ENCODE data around the gene TEX264.

TEX264 gene

GRCh38 chr3:51622868-51623267, 48.2 kb upstream of the TEX264 start:
- no peak for TF ChIP-seq POU6F1 (CRISPR knock-in tag; IDR thresholded peaks at IDR 0.05; ENCODE audit: borderline replicate concordance, low read depth)
- no peak for TF ChIP-seq OSR1 (CRISPR knock-in tag; IDR thresholded peaks at IDR 0.05)
- no peak for TF ChIP-seq CREB5 (CRISPR knock-in tag; IDR thresholded peaks at IDR 0.05; ENCODE audit: low read depth)
- no peak for TF ChIP-seq ARNTL (CRISPR knock-in tag; IDR thresholded peaks at IDR 0.05; ENCODE audit: borderline replicate concordance, low read depth)
- no peak for TF ChIP-seq ISL1 (CRISPR knock-in tag; IDR thresholded peaks at IDR 0.05)
- no peak for TF ChIP-seq PPARA (CRISPR knock-in tag; IDR thresholded peaks at IDR 0.05; ENCODE audit: borderline replicate concordance)
- no peak for TF ChIP-seq CSRNP3 (CRISPR knock-in tag; IDR thresholded peaks at IDR 0.05)
- TF ChIP-seq ZNF565 (CRISPR knock-in tag; conservative IDR thresholded peaks at IDR 0.05; ENCODE audit: low read depth): no peak
- TF ChIP-seq SNAI2 (CRISPR knock-in tag; IDR thresholded peaks at IDR 0.05): no peak
- TF ChIP-seq PATZ1 (CRISPR knock-in tag; IDR thresholded peaks at IDR 0.05; ENCODE audit: borderline replicate concordance): no peak
- no peak for TF ChIP-seq ZFP3 (CRISPR knock-in tag; IDR thresholded peaks at IDR 0.05)
- TF ChIP-seq BACH2 (CRISPR knock-in tag; IDR thresholded peaks at IDR 0.05; ENCODE audit: borderline replicate concordance): no peak
- no peak for TF ChIP-seq ZNF70 (CRISPR knock-in tag; IDR thresholded peaks at IDR 0.05)
- no peak for TF ChIP-seq TOX (CRISPR knock-in tag; IDR thresholded peaks at IDR 0.05; ENCODE audit: borderline replicate concordance)
- TF ChIP-seq ZC3H10 (CRISPR knock-in tag; IDR thresholded peaks at IDR 0.05): no peak
- TF ChIP-seq GLIS3 (CRISPR knock-in tag; IDR thresholded peaks at IDR 0.05): no peak
- no peak for TF ChIP-seq ESRRG (CRISPR knock-in tag; IDR thresholded peaks at IDR 0.05)
- peak; percentile 61; the same call in 2 of the 3 replicates for ATAC-seq

- ATAC-seq: no peak
- TF ChIP-seq ZC3H10 (CRISPR knock-in tag; IDR thresholded peaks at IDR 0.05) (no peak), CSRNP3 (CRISPR knock-in tag; IDR thresholded peaks at IDR 0.05) (no peak), ZNF70 (CRISPR knock-in tag; IDR thresholded peaks at IDR 0.05) (no peak), PATZ1 (CRISPR knock-in tag; IDR thresholded peaks at IDR 0.05; ENCODE audit: borderline replicate concordance) (no peak), ISL1 (CRISPR knock-in tag; IDR thresholded peaks at IDR 0.05) (no peak), SNAI2 (CRISPR knock-in tag; IDR thresholded peaks at IDR 0.05) (no peak), BACH2 (CRISPR knock-in tag; IDR thresholded peaks at IDR 0.05; ENCODE audit: borderline replicate concordance) (no peak), TOX (CRISPR knock-in tag; IDR thresholded peaks at IDR 0.05; ENCODE audit: borderline replicate concordance) (no peak), ARNTL (CRISPR knock-in tag; IDR thresholded peaks at IDR 0.05; ENCODE audit: borderline replicate concordance, low read depth) (no peak), POU6F1 (CRISPR knock-in tag; IDR thresholded peaks at IDR 0.05; ENCODE audit: borderline replicate concordance, low read depth) (no peak), ZFP30 (CRISPR knock-in tag; IDR thresholded peaks at IDR 0.05) (no peak), CSDC2 (CRISPR knock-in tag; IDR thresholded peaks at IDR 0.05) (no peak), TCF4 (CRISPR knock-in tag; IDR thresholded peaks at IDR 0.05; ENCODE audit: borderline replicate concordance) (no peak), OSR1 (CRISPR knock-in tag; IDR thresholded peaks at IDR 0.05) (no peak)
Observed at GRCh38 chr3:51630513-51630912, 40.5 kb upstream of the TEX264 start.

All from SK-N-SH treated with all-trans-retinoic acid at 6 μM for 48 hours (cell line).